Measurements from ENCODE around the gene MPHOSPH6. TPM values are rescaled to one million over a fixed set of nuclear protein-coding genes. Genes with fewer than 3 reads are reported as not detected.

The MPHOSPH6 gene
- total RNA-seq, 1 donor from 2014 or later, result 50.5 TPM

GRCh38 chr16:82199209-82199608, 29.2 kb upstream of the MPHOSPH6 start:
- no peaks in the 10 kb centered on the region for H3K9me3 Mint-ChIP-seq
- peaks cover 3% of the 10 kb centered on the region for H3K27me3 Mint-ChIP-seq (ENCODE audit: low read depth)

GRCh38 chr16:82197540-82198240, 27.7 kb upstream of the MPHOSPH6 start:
- Mint-ChIP-seq H3K4me1 (peaks cover 18% of the 10 kb centered on the region), H3K27ac (ENCODE audit: unreplicated experiment) (no peak overlapping the region)

More at GRCh38 chr16:82199209-82199608, 29.2 kb upstream of the MPHOSPH6 start:
- H3K36me3 Mint-ChIP-seq (ENCODE audit: low read depth), result no peaks in the 10 kb centered on the region
- H3K4me1 Mint-ChIP-seq, result peaks cover 18% of the 10 kb centered on the region
- no peak overlapping the region for H3K27ac Mint-ChIP-seq (ENCODE audit: unreplicated experiment)
- TF ChIP-seq CTCF (conservative IDR thresholded peaks at IDR 0.05), result no peak
- H3K4me3 Mint-ChIP-seq, result no peak overlapping the region
- DNase-seq (ENCODE audit: low read depth, low spot score), result no peak

GRCh38 chr16:82195917-82196494, 26.0 kb upstream of the MPHOSPH6 start:
- TF ChIP-seq CTCF (conservative IDR thresholded peaks at IDR 0.05), result no peak
- DNase-seq (ENCODE audit: low read depth, low spot score), result no peak
- Mint-ChIP-seq H3K27me3 (ENCODE audit: low read depth) (no peaks in the 10 kb centered on the region), H3K4me1 (peaks cover 13% of the 10 kb centered on the region), H3K9me3 (no peaks in the 10 kb centered on the region), H3K36me3 (ENCODE audit: low read depth) (no peaks in the 10 kb centered on the region), H3K4me3 (no peak overlapping the region), H3K27ac (ENCODE audit: unreplicated experiment) (no peak overlapping the region)

More at GRCh38 chr16:82197540-82198240, 27.7 kb upstream of the MPHOSPH6 start:
- no peaks in the 10 kb centered on the region for H3K9me3 Mint-ChIP-seq
- no peak overlapping the region for H3K4me3 Mint-ChIP-seq
- H3K36me3 Mint-ChIP-seq (ENCODE audit: low read depth), result no peaks in the 10 kb centered on the region
- no peak for DNase-seq (ENCODE audit: low read depth, low spot score)
- H3K27me3 Mint-ChIP-seq (ENCODE audit: low read depth), result no peaks in the 10 kb centered on the region
- no peak for TF ChIP-seq CTCF (conservative IDR thresholded peaks at IDR 0.05)

DNA sequence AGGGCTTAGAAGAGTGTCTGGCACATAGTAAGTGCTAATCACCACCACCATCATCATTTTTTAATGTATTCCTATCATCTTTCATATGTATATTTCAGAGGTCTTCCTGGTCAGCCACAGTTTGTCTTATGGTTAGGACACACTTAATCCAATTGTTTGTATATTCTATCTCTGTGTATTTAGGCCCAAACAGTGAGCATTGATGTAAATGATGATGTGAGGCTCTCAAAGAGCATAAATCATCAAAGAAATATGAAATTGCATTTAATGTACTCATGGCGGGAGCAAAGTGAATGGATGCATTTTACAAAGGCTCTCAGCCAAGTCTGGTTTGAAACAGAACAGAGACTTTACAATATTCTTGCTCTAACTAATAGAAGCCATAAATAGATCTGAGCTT, 24.1 kb upstream of the MPHOSPH6 start:
- Mint-ChIP-seq H3K27me3 (ENCODE audit: low read depth) (no peaks in the 10 kb centered on the region), H3K27ac (ENCODE audit: unreplicated experiment) (no peak overlapping the region), H3K36me3 (ENCODE audit: low read depth) (no peaks in the 10 kb centered on the region), H3K4me3 (no peak overlapping the region), H3K9me3 (no peaks in the 10 kb centered on the region), H3K4me1 (peaks cover 4% of the 10 kb centered on the region)
- TF ChIP-seq CTCF (conservative IDR thresholded peaks at IDR 0.05), result no peak
- no peak for DNase-seq (ENCODE audit: low read depth, low spot score)

- no peak overlapping the region for H3K4me3 Mint-ChIP-seq
- no peak for DNase-seq (ENCODE audit: low read depth, low spot score)
- H3K27ac Mint-ChIP-seq (ENCODE audit: unreplicated experiment), result no peak overlapping the region
- peaks cover 4% of the 10 kb centered on the region for H3K4me1 Mint-ChIP-seq
- TF ChIP-seq CTCF (conservative IDR thresholded peaks at IDR 0.05), result no peak
- no peaks in the 10 kb centered on the region for H3K9me3 Mint-ChIP-seq
- no peaks in the 10 kb centered on the region for H3K36me3 Mint-ChIP-seq (ENCODE audit: low read depth)
- no peaks in the 10 kb centered on the region for H3K27me3 Mint-ChIP-seq (ENCODE audit: low read depth)
Observed at GRCh38 chr16:82192665-82193064, 22.6 kb upstream of the MPHOSPH6 start.

All from neural crest cell (in vitro differentiated cells).